ENCODE results near the gene TRIM41. TPM values are rescaled to one million over a fixed set of nuclear protein-coding genes. Genes with fewer than 3 reads are reported as not detected.

The TRIM41 gene
- total RNA-seq, 1 donor from 2014 or later, result 31.8 TPM

- intact Hi-C loops (cut with micrococcal nuclease), result no loop called here
- no peaks in the 10 kb centered on the region for H3K9me3 Mint-ChIP-seq
- DNase-seq (ENCODE audit: low spot score), result no peak
- peaks cover 24% of the 10 kb centered on the region for H3K27me3 Mint-ChIP-seq (ENCODE audit: insufficient read depth)
- no peak overlapping the region for H3K27ac Mint-ChIP-seq
- no peaks in the 10 kb centered on the region for H3K36me3 Mint-ChIP-seq (ENCODE audit: low read depth)
- no peak overlapping the region for H3K4me3 Mint-ChIP-seq
- no peaks in the 10 kb centered on the region for H3K4me1 Mint-ChIP-seq (ENCODE audit: low read depth)
Measured at GRCh38 chr5:181198106-181198685, 24.9 kb upstream of the TRIM41 start.

GRCh38 chr5:181198905-181199519 lies 24.1 kb upstream of the TRIM41 start:
- no peak for DNase-seq (ENCODE audit: low spot score)
- H3K27ac Mint-ChIP-seq, result no peak overlapping the region
- peaks cover 30% of the 10 kb centered on the region for H3K27me3 Mint-ChIP-seq (ENCODE audit: insufficient read depth)
- H3K4me3 Mint-ChIP-seq, result no peak overlapping the region
- H3K4me1 Mint-ChIP-seq (ENCODE audit: low read depth), result peaks cover 5% of the 10 kb centered on the region
- no peaks in the 10 kb centered on the region for H3K9me3 Mint-ChIP-seq
- H3K36me3 Mint-ChIP-seq (ENCODE audit: low read depth), result no peaks in the 10 kb centered on the region
- intact Hi-C loops (cut with micrococcal nuclease), result no loop called here

- Mint-ChIP-seq H3K36me3 (ENCODE audit: low read depth) (no peaks in the 10 kb centered on the region), H3K27me3 (ENCODE audit: insufficient read depth) (peaks cover 33% of the 10 kb centered on the region), H3K4me3 (no peak overlapping the region), H3K9me3 (no peaks in the 10 kb centered on the region), H3K27ac (no peak overlapping the region), H3K4me1 (ENCODE audit: low read depth) (peaks cover 5% of the 10 kb centered on the region)
- DNase-seq (ENCODE audit: low spot score), result no peak
- intact Hi-C loops (cut with micrococcal nuclease), result no loop called here
Measured at GRCh38 chr5:181199881-181200638, 23.0 kb upstream of the TRIM41 start.

- intact Hi-C loops (cut with micrococcal nuclease), result no loop called here
- H3K4me1 Mint-ChIP-seq (ENCODE audit: low read depth), result peaks cover 10% of the 10 kb centered on the region
- H3K27me3 Mint-ChIP-seq (ENCODE audit: insufficient read depth), result peaks cover 38% of the 10 kb centered on the region
- H3K27ac Mint-ChIP-seq, result no peak overlapping the region
- H3K36me3 Mint-ChIP-seq (ENCODE audit: low read depth), result no peaks in the 10 kb centered on the region
- H3K9me3 Mint-ChIP-seq, result no peaks in the 10 kb centered on the region
- no peak for DNase-seq (ENCODE audit: low spot score)
- H3K4me3 Mint-ChIP-seq, result no peak overlapping the region
Measured at GRCh38 chr5:181200816-181201215, 22.3 kb upstream of the TRIM41 start.

- H3K9me3 Mint-ChIP-seq, result no peaks in the 10 kb centered on the region
- no peak overlapping the region for H3K27ac Mint-ChIP-seq
- intact Hi-C loops (cut with micrococcal nuclease), result no loop called here
- DNase-seq (ENCODE audit: low spot score), result no peak
- H3K36me3 Mint-ChIP-seq (ENCODE audit: low read depth), result peaks cover 3% of the 10 kb centered on the region
- peaks cover 31% of the 10 kb centered on the region for H3K4me1 Mint-ChIP-seq (ENCODE audit: low read depth)
- H3K27me3 Mint-ChIP-seq (ENCODE audit: insufficient read depth), result peaks cover 49% of the 10 kb centered on the region
- H3K4me3 Mint-ChIP-seq, result peak overlapping the region; percentile 88
Measured at GRCh38 chr5:181203093-181203711, 19.9 kb upstream of the TRIM41 start.

- Mint-ChIP-seq H3K27me3 (ENCODE audit: insufficient read depth) (peaks cover 49% of the 10 kb centered on the region), H3K27ac (peak overlapping the region; percentile 81), H3K36me3 (ENCODE audit: low read depth) (peaks cover 3% of the 10 kb centered on the region), H3K9me3 (no peaks in the 10 kb centered on the region), H3K4me1 (ENCODE audit: low read depth) (peaks cover 34% of the 10 kb centered on the region), H3K4me3 (peak overlapping the region; percentile 88)
- DNase-seq (ENCODE audit: low spot score), result no peak
- intact Hi-C loops (cut with micrococcal nuclease), result no loop called here
Measured at GRCh38 chr5:181203777-181204112, 19.3 kb upstream of the TRIM41 start.

- peaks cover 47% of the 10 kb centered on the region for H3K27me3 Mint-ChIP-seq (ENCODE audit: insufficient read depth)
- peaks cover 3% of the 10 kb centered on the region for H3K36me3 Mint-ChIP-seq (ENCODE audit: low read depth)
- H3K4me1 Mint-ChIP-seq (ENCODE audit: low read depth), result peaks cover 34% of the 10 kb centered on the region
- no peak for DNase-seq (ENCODE audit: low spot score)
- peak overlapping the region; percentile 88 for H3K4me3 Mint-ChIP-seq
- H3K27ac Mint-ChIP-seq, result peak overlapping the region; percentile 81
- no peaks in the 10 kb centered on the region for H3K9me3 Mint-ChIP-seq
- intact Hi-C loops (cut with micrococcal nuclease), result no loop called here
Measured at GRCh38 chr5:181204113-181204825, 18.8 kb upstream of the TRIM41 start.

- intact Hi-C loops (cut with micrococcal nuclease), result loop anchor here (5.0 kb wide), 1 partner anchor 37 kb away; the partner anchor contains the start of gene RACK1
Measured at GRCh38 chr5:181204826-181205760, 18.0 kb upstream of the TRIM41 start, which contains the start of gene TRIM7. Gene TRIM7 (minus strand): TSS chr5:181205196. CDS start chr5:181205110, 86 bp downstream.

GRCh38 chr5:181205761-181206649 lies 17.1 kb upstream of the TRIM41 start:
- DNase-seq (ENCODE audit: low spot score), result no peak
- H3K4me1 Mint-ChIP-seq (ENCODE audit: low read depth), result peaks cover 34% of the 10 kb centered on the region
- peaks cover 3% of the 10 kb centered on the region for H3K36me3 Mint-ChIP-seq (ENCODE audit: low read depth)
- peaks cover 37% of the 10 kb centered on the region for H3K27me3 Mint-ChIP-seq (ENCODE audit: insufficient read depth)
- H3K27ac Mint-ChIP-seq, result peak overlapping the region; percentile 95
- H3K4me3 Mint-ChIP-seq, result peak overlapping the region; percentile 89
- H3K9me3 Mint-ChIP-seq, result no peaks in the 10 kb centered on the region
- intact Hi-C loops (cut with micrococcal nuclease), result loop anchor here (2.0 to 5.0 kb wide), 3 partner anchors 33 to 45 kb away; partner anchors contain the start of gene RACK1

More at GRCh38 chr5:181204826-181205760, 18.0 kb upstream of the TRIM41 start, which contains the start of gene TRIM7:
- Mint-ChIP-seq H3K27me3 (ENCODE audit: insufficient read depth) (peaks cover 47% of the 10 kb centered on the region), H3K4me1 (ENCODE audit: low read depth) (peaks cover 34% of the 10 kb centered on the region), H3K4me3 (peak within 1 kb of the TSS; percentile 89), H3K36me3 (ENCODE audit: low read depth) (peaks cover 3% of the 10 kb centered on the region), H3K27ac (peak within 1 kb of the TSS; percentile 81), H3K9me3 (no peaks in the 10 kb centered on the region)
- DNase-seq (ENCODE audit: low spot score), result peak; percentile 16

- DNase-seq (ENCODE audit: low spot score), result peak; percentile 59
- peak overlapping the region; percentile 89 for H3K4me3 Mint-ChIP-seq
- intact Hi-C loops (cut with micrococcal nuclease), result loop anchor here (1.0 to 5.0 kb wide), 7 partner anchors 11 to 54 kb away; partner anchors contain the start of genes RACK1 and TRIM52
- H3K36me3 Mint-ChIP-seq (ENCODE audit: low read depth), result peaks cover 3% of the 10 kb centered on the region
- H3K4me1 Mint-ChIP-seq (ENCODE audit: low read depth), result peaks cover 34% of the 10 kb centered on the region
- peaks cover 28% of the 10 kb centered on the region for H3K27me3 Mint-ChIP-seq (ENCODE audit: insufficient read depth)
- H3K9me3 Mint-ChIP-seq, result no peaks in the 10 kb centered on the region
- peak overlapping the region; percentile 95 for H3K27ac Mint-ChIP-seq
Measured at GRCh38 chr5:181207214-181207959, 15.7 kb upstream of the TRIM41 start.
